Activated naive CD4-positive, alpha-beta T cell treated with anti-CD3 and anti-CD28 coated beads, Interleukin-2, amount 50 U/mL, for 24 hours (primary cell): ENCODE results near the gene TRMT6.

Experiments
- H3K27ac Mint-ChIP-seq: one replicate; pipeline ENCODE4 v1.8.0; 2021; ENCODE audit warnings: mild to moderate bottlenecking, mixed read lengths
- H3K27me3 Mint-ChIP-seq: one replicate; pipeline ENCODE4 v1.8.0; 2021; ENCODE audit warnings: mixed read lengths
- H3K36me3 Mint-ChIP-seq: one replicate; pipeline ENCODE4 v1.8.0; 2021; ENCODE audit warnings: mixed read lengths
- H3K4me1 Mint-ChIP-seq: one replicate; pipeline ENCODE4 v1.8.0; 2021; ENCODE audit warnings: mixed read lengths
- H3K4me3 Mint-ChIP-seq: one replicate; pipeline ENCODE4 v1.8.0; 2021; ENCODE audit warnings: mild to moderate bottlenecking, mixed read lengths
- H3K9me3 Mint-ChIP-seq: one replicate; pipeline ENCODE4 v1.8.0; 2021; ENCODE audit warnings: mixed read lengths

The TRMT6 gene

GRCh38 chr20:5890773-5891441 is 59.4 kb downstream of the TRMT6 start:
- Mint-ChIP-seq H3K4me3 (no peak overlapping the region), H3K27ac (no peak overlapping the region), H3K4me1 (no peaks in the 10 kb centered on the region)

GRCh38 chr20:5888041-5888440 is 62.3 kb downstream of the TRMT6 start:
- Mint-ChIP-seq H3K27me3 (peaks cover 3% of the 10 kb centered on the region), H3K9me3 (no peaks in the 10 kb centered on the region), H3K4me3 (no peak overlapping the region), H3K27ac (no peak overlapping the region), H3K36me3 (no peaks in the 10 kb centered on the region), H3K4me1 (no peaks in the 10 kb centered on the region)

More at GRCh38 chr20:5890773-5891441, 59.4 kb downstream of the TRMT6 start:
- Mint-ChIP-seq H3K27me3 (peaks cover 12% of the 10 kb centered on the region), H3K36me3 (no peaks in the 10 kb centered on the region), H3K9me3 (no peaks in the 10 kb centered on the region)

DNA sequence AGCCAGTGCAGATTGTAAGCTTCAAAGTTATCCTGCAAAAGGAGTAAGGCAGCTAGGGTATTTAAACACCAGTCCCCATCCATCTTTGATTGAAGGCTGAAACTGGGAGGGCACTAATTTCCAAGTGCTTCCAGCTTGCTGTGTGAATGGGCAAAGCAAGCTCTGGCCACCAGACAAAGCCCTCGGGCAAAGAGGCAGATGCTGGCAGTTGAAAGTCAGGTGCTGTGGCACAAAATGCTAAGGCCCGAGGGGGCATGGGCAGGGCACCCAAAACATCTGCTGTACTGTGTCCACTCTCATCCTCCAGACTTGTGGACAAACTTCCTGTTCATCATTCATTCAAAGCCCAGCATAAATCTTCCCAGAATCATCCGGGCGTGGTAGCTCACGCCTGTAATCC is 62.9 kb downstream of the TRMT6 start:
- H3K9me3 Mint-ChIP-seq: no peaks in the 10 kb centered on the region

More for the DNA sequence above, 62.9 kb downstream of the TRMT6 start:
- H3K4me1 Mint-ChIP-seq: no peaks in the 10 kb centered on the region
- H3K27me3 Mint-ChIP-seq: peaks cover 3% of the 10 kb centered on the region
- no peaks in the 10 kb centered on the region for H3K36me3 Mint-ChIP-seq
- H3K27ac Mint-ChIP-seq: no peak overlapping the region
- no peak overlapping the region for H3K4me3 Mint-ChIP-seq
